ENCODE measurements around the gene VAMP5. TPM values are rescaled to one million over a fixed set of nuclear protein-coding genes. Genes with fewer than 3 reads are reported as not detected.
"Not testable (repeated sequence)": the region's sequence is repeated elsewhere in the genome, so short reads cannot be mapped to it uniquely, and the experiment has no call there.

Gene VAMP5
- total RNA-seq, 1 donor from 2014 or later: 62.1 TPM

- intact Hi-C loops (cut with DNase I): no loop called here
- DNase-seq (ENCODE audit: missing footprints) (no peak), ATAC-seq (no peak)
These were observed 36.2 kb upstream of the VAMP5 start for GRCh38 chr2:85547859-85548607.

- ATAC-seq: no peak
- DNase-seq (ENCODE audit: missing footprints): no peak
- intact Hi-C loops (cut with DNase I): no loop called here
These were observed 35.7 kb upstream of the VAMP5 start for GRCh38 chr2:85548608-85548900.

GRCh38 chr2:85549095-85549494 is 35.1 kb upstream of the VAMP5 start:
- intact Hi-C loops (cut with DNase I): no loop called here
- no peak for DNase-seq (ENCODE audit: missing footprints)
- no peak for ATAC-seq

GRCh38 chr2:85549826-85550225 is 34.4 kb upstream of the VAMP5 start:
- no peak for DNase-seq (ENCODE audit: missing footprints)
- no peak for ATAC-seq
- intact Hi-C loops (cut with DNase I): no loop called here

GRCh38 chr2:85550486-85550885 is 33.7 kb upstream of the VAMP5 start:
- no peak for ATAC-seq
- intact Hi-C loops (cut with DNase I): no loop called here
- DNase-seq (ENCODE audit: missing footprints): no peak

GRCh38 chr2:85551698-85552678 is 32.2 kb upstream of the VAMP5 start:
- ATAC-seq (peak; percentile 67), DNase-seq (ENCODE audit: missing footprints) (peak; percentile 76)
- intact Hi-C loops (cut with DNase I): loop anchor here (1.0 kb wide), 1 partner anchor 132 kb away; no protein-coding TSS in a partner anchor

- DNase-seq (ENCODE audit: missing footprints): no peak
- intact Hi-C loops (cut with DNase I): no loop called here
- no peak for ATAC-seq
These were observed 31.0 kb upstream of the VAMP5 start for GRCh38 chr2:85553184-85553583.

- no peak for ATAC-seq
- no peak for DNase-seq (ENCODE audit: missing footprints)
- intact Hi-C loops (cut with DNase I): no loop called here
These were observed 29.1 kb upstream of the VAMP5 start for GRCh38 chr2:85554980-85555612.

- DNase-seq (ENCODE audit: missing footprints) (no peak), ATAC-seq (no peak)
- intact Hi-C loops (cut with DNase I): no loop called here
These were observed 27.1 kb upstream of the VAMP5 start for GRCh38 chr2:85557130-85557529.

GRCh38 chr2:85558160-85558559 is 26.1 kb upstream of the VAMP5 start:
- intact Hi-C loops (cut with DNase I): no loop called here
- no peak for ATAC-seq
- no peak for DNase-seq (ENCODE audit: missing footprints)

- not testable (repeated sequence) for DNase-seq (ENCODE audit: missing footprints); ATAC-seq
- intact Hi-C loops (cut with DNase I): loop anchor here (5.0 kb wide), 1 partner anchor 37 kb away; the partner anchor contains the start of gene RNF181
These were observed 23.9 kb upstream of the VAMP5 start for GRCh38 chr2:85560403-85560726.

GRCh38 chr2:85560812-85561279 is 23.4 kb upstream of the VAMP5 start:
- no peak for DNase-seq (ENCODE audit: missing footprints)
- peak; percentile 19 for ATAC-seq
- intact Hi-C loops (cut with DNase I): loop anchor here (5.0 kb wide), 1 partner anchor 36 kb away; the partner anchor contains the start of gene RNF181

GRCh38 chr2:85561280-85562212 is 22.7 kb upstream of the VAMP5 start, which contains the start of gene GGCX:
Gene GGCX (minus strand): TSS chr2:85561493. CDS start chr2:85561428, 65 bp downstream.
- DNase-seq (ENCODE audit: missing footprints) (peak; percentile 99), ATAC-seq (peak; percentile 93)
- intact Hi-C loops (cut with DNase I): loop anchor here (5.0 kb wide), 1 partner anchor 36 kb away; the partner anchor contains the start of gene RNF181

GRCh38 chr2:85564144-85564563 is 20.1 kb upstream of the VAMP5 start:
- DNase-seq (ENCODE audit: missing footprints) (no peak), ATAC-seq (no peak)
- intact Hi-C loops (cut with DNase I): loop anchor here (5.0 kb wide), 1 partner anchor 33 kb away; the partner anchor contains the start of gene RNF181

- intact Hi-C loops (cut with DNase I): no loop called here
- ATAC-seq (no peak), DNase-seq (ENCODE audit: missing footprints) (no peak)
These were observed 18.0 kb upstream of the VAMP5 start for GRCh38 chr2:85566265-85566664.

- intact Hi-C loops (cut with DNase I): no loop called here
- DNase-seq (ENCODE audit: missing footprints): no peak
These were observed 8.5 kb upstream of the VAMP5 start for GRCh38 chr2:85575739-85576138.

GRCh38 chr2:85577063-85577385 is 7.2 kb upstream of the VAMP5 start:
- DNase-seq (ENCODE audit: missing footprints) (no peak), ATAC-seq (no peak)
- intact Hi-C loops (cut with DNase I): no loop called here

More at GRCh38 chr2:85575739-85576138, 8.5 kb upstream of the VAMP5 start:
- no peak for ATAC-seq

All from Right ventricle myocardium inferior (tissue), 1 donor.